Transverse colon (tissue), 4 donors: ENCODE measurements around the gene BANF2.

Experiments used
- EP300 ChIP-seq: sonication (generic); formaldehyde crosslinking; IDR thresholded peaks from one replicate; pipeline ENCODE4 v1.6.1; 2017; ENCODE audit warnings: antibody characterized with exemption, low read depth
- POLR2A ChIP-seq: fragments of 450-650 bp; IDR thresholded peaks from one replicate; pipeline ENCODE4 v1.6.1; 2016; ENCODE audit warnings: antibody characterized with exemption, mild to moderate bottlenecking, moderate library complexity
- POLR2AphosphoS5 ChIP-seq, 3 donors: sonication (generic); formaldehyde crosslinking; IDR thresholded peaks; one replicate each; pipeline ENCODE4 v1.6.1; 2016; ENCODE audit warnings: antibody characterized with exemption in 3 of 3
- TF ChIP-seq, protein P1 (sequence below), 5 experiments: fragments of 200-600 bp in 3 of 5; fragments of 450-650 bp in 2 of 5; sonication (generic) in 3 of 5; IDR thresholded peaks; 1 replicate in 2 of 5; 2 replicates in 3 of 5; pipeline ENCODE4 v1.5.1; 2016 to 2017; ENCODE audit warnings: antibody characterized with exemption in 5 of 5, inconsistent platforms in 3 of 5, mild to moderate bottlenecking in 2 of 5, moderate library complexity in 1 of 5

DNA sequence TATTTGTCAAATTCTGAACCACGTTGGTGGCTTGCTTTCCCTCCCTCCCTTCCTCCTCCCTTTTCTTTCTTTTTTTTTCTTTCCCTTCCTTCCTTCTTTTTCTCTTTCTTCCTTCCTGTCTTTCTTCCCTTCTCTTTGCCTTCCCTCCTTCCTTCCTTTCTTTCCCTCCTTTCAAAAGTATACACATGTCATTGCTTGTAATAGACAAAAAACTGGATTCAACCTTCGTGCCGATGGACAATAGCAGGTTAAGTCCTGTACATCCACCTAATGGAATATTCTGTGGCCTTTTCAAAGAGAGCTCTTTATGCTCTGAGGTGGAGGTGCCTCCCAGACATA, 72.2 kb downstream of the BANF2 start:
- TF ChIP-seq, protein P1, sequence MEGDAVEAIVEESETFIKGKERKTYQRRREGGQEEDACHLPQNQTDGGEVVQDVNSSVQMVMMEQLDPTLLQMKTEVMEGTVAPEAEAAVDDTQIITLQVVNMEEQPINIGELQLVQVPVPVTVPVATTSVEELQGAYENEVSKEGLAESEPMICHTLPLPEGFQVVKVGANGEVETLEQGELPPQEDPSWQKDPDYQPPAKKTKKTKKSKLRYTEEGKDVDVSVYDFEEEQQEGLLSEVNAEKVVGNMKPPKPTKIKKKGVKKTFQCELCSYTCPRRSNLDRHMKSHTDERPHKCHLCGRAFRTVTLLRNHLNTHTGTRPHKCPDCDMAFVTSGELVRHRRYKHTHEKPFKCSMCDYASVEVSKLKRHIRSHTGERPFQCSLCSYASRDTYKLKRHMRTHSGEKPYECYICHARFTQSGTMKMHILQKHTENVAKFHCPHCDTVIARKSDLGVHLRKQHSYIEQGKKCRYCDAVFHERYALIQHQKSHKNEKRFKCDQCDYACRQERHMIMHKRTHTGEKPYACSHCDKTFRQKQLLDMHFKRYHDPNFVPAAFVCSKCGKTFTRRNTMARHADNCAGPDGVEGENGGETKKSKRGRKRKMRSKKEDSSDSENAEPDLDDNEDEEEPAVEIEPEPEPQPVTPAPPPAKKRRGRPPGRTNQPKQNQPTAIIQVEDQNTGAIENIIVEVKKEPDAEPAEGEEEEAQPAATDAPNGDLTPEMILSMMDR (IDR thresholded peaks at IDR 0.05): no peak
- TF ChIP-seq POLR2AphosphoS5 (IDR thresholded peaks at IDR 0.05) (no peak), POLR2A (no peak), EP300 (no peak)
